Right forelimb (tissue), 1 donor: ENCODE measurements around the gene SSR4.

Source experiments
- DNase-seq: peaks from one replicate; pipeline ENCODE4 v3.0.0-alpha.2; 2018

SSR4 gene

DNA sequence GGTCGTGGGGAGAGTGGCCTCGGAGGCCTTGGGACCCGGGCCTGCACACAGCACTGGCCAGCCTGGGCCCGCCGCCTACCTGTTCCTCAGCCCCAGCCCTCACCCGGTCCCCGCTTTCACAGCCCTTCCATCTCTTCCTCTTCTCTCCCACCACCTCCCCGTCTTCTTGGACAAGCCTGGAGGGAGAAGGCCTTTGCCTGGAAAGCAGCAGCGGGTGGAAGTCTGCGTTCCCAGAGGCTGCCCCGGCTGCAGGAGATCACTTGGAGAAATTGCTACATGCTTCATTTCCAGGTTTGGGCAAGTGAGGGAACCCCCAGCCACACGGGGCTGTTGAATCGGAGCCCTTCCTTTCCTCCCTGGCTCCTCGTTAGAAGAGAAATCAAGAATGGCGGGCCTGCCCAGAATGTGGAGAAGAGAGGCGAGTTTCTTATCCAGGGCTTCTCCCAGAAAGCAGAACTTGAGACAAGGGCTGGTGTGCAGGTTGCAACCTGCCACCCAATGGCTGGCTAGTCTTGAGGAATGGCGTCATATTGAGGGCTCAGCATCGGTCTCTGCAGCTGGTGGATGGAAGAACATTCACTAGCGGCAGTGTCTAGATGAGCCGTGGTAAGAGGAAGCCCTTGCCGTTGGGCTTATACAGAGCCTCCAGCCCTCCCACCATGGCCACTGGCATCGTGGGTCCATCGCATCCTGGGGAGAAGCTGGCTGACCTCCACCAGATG is 37.1 kb downstream of the SSR4 start:
- no peak for DNase-seq

DNA sequence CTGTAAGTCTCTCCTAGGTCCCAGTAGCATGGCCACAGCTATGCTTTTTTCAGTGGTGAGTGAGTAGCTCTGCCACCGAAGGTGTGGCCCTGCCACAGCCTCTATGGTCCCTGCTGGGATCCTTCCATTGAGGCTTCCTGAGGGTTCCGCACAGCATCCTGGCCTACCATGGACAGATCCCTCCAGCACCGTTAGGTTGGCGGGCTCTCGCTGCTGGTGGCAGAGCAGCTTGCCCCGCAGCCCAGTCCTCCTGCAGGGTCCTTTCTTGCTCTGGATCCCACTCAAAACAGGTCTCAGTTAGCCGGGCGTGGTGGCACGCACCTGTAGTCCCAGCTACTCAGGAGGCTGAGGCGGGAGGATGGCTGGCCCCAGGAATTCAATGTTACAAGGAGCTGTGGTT is 38.3 kb downstream of the SSR4 start:
- no peak for DNase-seq

DNA sequence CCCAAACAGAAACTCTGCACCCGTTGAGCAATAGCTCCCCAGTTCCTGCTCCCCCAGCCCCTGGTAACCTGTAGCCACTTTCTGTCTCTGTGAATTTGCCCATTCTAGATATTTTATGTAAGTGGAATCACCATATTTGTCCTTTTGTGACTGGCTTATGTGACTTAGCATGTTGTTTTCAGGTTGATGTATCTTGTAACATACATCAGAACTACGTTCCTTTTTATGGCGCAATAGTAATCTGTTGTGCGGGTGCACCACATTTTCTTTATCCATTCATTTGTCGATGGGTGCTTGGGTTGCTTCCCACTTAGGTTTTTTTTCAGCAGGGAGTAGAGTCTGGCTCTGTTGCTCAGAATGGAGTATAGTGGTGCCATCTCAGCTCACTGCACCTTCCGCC is 42.5 kb downstream of the SSR4 start:
- no peak for DNase-seq

DNA sequence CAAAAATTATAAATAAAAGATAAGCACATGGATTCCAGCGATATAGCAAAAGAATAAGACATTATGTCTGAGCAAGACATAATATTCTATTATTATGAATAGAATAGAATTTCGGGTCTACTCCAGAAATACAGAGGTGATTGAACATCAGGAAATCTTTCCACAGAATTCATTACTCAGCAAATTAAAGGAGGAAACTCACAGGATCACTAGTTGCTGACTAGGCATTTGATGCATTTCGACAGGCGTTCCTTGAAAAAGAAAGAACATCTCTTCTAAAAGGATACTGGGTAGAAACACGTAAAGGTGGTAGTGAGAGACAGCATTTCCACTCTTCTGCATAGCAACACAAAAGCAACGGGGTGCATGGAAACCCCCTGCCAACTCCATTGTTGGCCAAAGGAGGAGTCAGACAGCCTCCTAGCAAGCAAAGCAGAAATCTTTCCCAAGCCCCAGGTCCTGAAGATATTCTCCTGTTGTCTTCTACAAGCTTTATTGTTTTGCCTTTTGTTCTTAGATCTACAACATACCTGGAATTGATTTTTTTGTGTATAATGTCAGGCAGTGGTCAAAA is 50.1 kb downstream of the SSR4 start:
- DNase-seq, result no peak

DNA sequence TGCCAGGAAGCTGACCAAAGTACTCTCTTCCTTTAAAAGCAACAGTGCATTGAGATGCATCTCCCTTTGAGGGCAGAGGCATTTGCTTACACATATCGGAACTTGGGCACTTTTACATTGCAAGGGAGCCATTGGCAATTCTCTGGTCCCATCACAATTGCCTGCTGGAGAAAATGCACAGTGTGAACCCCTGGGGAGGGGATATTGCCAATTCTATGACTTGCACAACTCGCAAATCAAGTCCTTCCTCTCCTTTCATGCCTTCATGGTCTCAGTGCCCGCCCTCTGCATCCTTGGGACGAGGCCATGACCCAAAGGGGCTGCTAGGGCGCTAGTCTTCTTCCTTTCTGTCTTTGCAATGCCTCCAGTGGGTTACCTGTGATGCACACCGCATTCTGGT is 50.7 kb downstream of the SSR4 start:
- DNase-seq, result no peak

DNA sequence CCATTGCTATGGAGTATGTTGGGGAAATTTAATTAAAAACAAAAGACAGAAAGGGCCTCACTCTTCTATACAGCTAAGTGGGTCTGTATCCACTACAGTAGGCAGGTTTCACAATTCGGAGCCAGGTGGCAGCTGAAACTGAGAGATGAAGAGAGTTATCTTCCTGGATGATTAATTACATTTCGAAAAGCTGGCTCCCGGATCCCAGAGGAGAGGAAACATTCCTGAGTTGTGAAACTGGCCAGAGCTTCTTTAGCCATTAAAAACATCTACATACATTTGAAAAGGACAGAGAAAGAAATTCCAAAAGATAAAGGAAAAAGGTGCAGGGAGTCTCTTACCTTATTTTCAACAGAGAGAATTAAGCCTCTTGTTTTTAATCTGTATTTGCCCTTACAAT is 51.4 kb downstream of the SSR4 start:
- no peak for DNase-seq
